Endodermal cell (in vitro differentiated cells): ENCODE results near the gene QSOX1. TPM values are rescaled to one million over a fixed set of nuclear protein-coding genes. Genes with fewer than 3 reads are reported as not detected.

ENCODE experiments used
- DNase-seq: peaks from one replicate; pipeline ENCODE4 v3.0.0-alpha.2; 2017
- H3K27ac ChIP-seq: 2 replicates; pipeline ENCODE4 v1.5.1; 2013; ENCODE audit warnings: mild to moderate bottlenecking, low read depth, low read length, moderate library complexity
- H3K27me3 ChIP-seq: 2 replicates; pipeline ENCODE4 v1.6.1; 2013; ENCODE audit warnings: mild to moderate bottlenecking, low read length, moderate library complexity; ENCODE audit not compliant: insufficient read depth, control insufficient read depth, poor library complexity, severe bottlenecking
- H3K36me3 ChIP-seq: 2 replicates; pipeline ENCODE4 v1.7.0; 2013; ENCODE audit warnings: mild to moderate bottlenecking, low read length, moderate library complexity; ENCODE audit not compliant: control insufficient read depth, insufficient read depth
- H3K4me1 ChIP-seq: one replicate; pipeline ENCODE4 v1.7.0; 2013; ENCODE audit warnings: low read length; ENCODE audit not compliant: control insufficient read depth, insufficient read depth
- H3K4me3 ChIP-seq: 2 replicates; pipeline ENCODE4 v1.5.1; 2013; ENCODE audit warnings: mild to moderate bottlenecking, low read length, moderate library complexity
- H3K9ac ChIP-seq: 2 replicates; pipeline ENCODE4 v1.6.1; 2013; ENCODE audit warnings: mild to moderate bottlenecking, low read length, moderate library complexity; ENCODE audit not compliant: poor library complexity, severe bottlenecking; ENCODE audit errors: extremely low read depth
- H3K9me3 ChIP-seq: 2 replicates; pipeline ENCODE4 v1.6.1; 2013; ENCODE audit warnings: mild to moderate bottlenecking, low read length, moderate library complexity; ENCODE audit not compliant: control insufficient read depth
- H3K27ac Mint-ChIP-seq: 2 replicates; pipeline ENCODE4 v1.8.0; 2020; ENCODE audit warnings: mixed read lengths
- H3K27me3 Mint-ChIP-seq: 2 replicates; pipeline ENCODE4 v1.8.0; 2021; ENCODE audit warnings: mild to moderate bottlenecking, mixed read lengths; ENCODE audit not compliant: insufficient read depth
- H3K36me3 Mint-ChIP-seq: 2 replicates; pipeline ENCODE4 v1.8.0; 2020; ENCODE audit warnings: low read depth, mixed read lengths
- H3K4me1 Mint-ChIP-seq: 2 replicates; pipeline ENCODE4 v1.8.0; 2020; ENCODE audit warnings: mixed read lengths
- H3K4me3 Mint-ChIP-seq: 2 replicates; pipeline ENCODE4 v1.8.0; 2020; ENCODE audit warnings: mild to moderate bottlenecking, moderate library complexity, mixed read lengths
- H3K9me3 Mint-ChIP-seq: 2 replicates; pipeline ENCODE4 v1.8.0; 2020; ENCODE audit warnings: mild to moderate bottlenecking, mixed read lengths
- WGBS, 2 experiments: methylation state at CpG; one replicate each; pipeline versions ENCODE4 v1.1.5 to v1.1.7; 2013; ENCODE audit warnings: missing lambda C conversion rate in 2 of 2, mixed read lengths in 1 of 2; ENCODE audit not compliant: insufficient coverage in 1 of 2, insufficient read length in 1 of 2; 5-methylcytosine and 5-hydroxymethylcytosine counted together
- total RNA-seq, 2 donors: library from RNA; stranded (reverse); fragmentation: NEBNext Ultra II Directional in 1 of 2; extraction: Animal tissue kit (Norgen Biotek cat#: 25700) in 1 of 2; gene quantifications; 2 replicates in 1 of 2; 3 replicates in 1 of 2; pipeline ENCODE4 v1.2.1, GENCODE V29; 2021
- TF ChIP-seq, protein P1 (sequence below): fragments of 200-600 bp; sonication (generic); conservative IDR thresholded peaks from 2 replicates; pipeline ENCODE4 v1.5.0; 2021; ENCODE audit warnings: antibody characterized with exemption, mild to moderate bottlenecking

Gene QSOX1
- total RNA-seq, 2 donors from 2014 or later: 77.9 to 116 TPM

DNA sequence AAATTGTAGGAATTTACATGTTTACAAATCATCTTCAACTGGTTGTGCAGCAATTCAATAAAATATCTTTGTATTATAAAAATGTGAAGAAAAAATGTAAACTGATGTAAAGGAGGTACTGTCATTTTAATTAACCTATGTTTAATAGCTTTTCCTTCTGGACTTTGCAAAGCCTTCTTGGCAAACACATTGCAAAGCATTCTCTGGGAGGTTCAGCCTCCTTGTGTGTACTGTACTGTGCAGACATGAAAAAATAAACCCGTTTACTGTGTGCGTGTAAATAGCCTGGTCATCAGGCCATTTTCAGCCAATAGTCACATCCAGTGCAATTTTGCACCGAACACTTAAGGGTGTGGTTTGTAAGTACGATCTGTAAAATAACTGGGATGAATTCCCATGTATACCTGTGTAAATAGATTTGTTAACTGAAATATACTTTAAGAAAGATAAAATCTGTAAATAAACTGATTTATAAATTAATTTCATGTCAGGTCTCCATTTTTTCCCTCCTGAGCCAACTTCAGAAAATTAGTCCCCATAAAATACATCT is 40.2 kb upstream of the QSOX1 start:
- Histone ChIP-seq H3K9me3 (no peaks in the 10 kb centered on the region), H3K36me3 (peaks cover 38% of the 10 kb centered on the region), H3K27ac (no peak overlapping the region), H3K27me3 (no peaks in the 10 kb centered on the region), H3K4me3 (no peak overlapping the region), H3K4me1 (no peaks in the 10 kb centered on the region), H3K9ac (no peak overlapping the region)
- Mint-ChIP-seq H3K36me3 (peaks cover 18% of the 10 kb centered on the region), H3K27ac (no peak overlapping the region), H3K9me3 (no peaks in the 10 kb centered on the region), H3K4me1 (no peaks in the 10 kb centered on the region), H3K4me3 (no peak overlapping the region), H3K27me3 (no peaks in the 10 kb centered on the region)
- TF ChIP-seq, protein P1, sequence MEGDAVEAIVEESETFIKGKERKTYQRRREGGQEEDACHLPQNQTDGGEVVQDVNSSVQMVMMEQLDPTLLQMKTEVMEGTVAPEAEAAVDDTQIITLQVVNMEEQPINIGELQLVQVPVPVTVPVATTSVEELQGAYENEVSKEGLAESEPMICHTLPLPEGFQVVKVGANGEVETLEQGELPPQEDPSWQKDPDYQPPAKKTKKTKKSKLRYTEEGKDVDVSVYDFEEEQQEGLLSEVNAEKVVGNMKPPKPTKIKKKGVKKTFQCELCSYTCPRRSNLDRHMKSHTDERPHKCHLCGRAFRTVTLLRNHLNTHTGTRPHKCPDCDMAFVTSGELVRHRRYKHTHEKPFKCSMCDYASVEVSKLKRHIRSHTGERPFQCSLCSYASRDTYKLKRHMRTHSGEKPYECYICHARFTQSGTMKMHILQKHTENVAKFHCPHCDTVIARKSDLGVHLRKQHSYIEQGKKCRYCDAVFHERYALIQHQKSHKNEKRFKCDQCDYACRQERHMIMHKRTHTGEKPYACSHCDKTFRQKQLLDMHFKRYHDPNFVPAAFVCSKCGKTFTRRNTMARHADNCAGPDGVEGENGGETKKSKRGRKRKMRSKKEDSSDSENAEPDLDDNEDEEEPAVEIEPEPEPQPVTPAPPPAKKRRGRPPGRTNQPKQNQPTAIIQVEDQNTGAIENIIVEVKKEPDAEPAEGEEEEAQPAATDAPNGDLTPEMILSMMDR: no peak
- whole genome bisulfite sequencing, 2 experiments: 97 to 98% methylated on average over 3 to 4 of the region's 4 CpGs
- DNase-seq: no peak

DNA sequence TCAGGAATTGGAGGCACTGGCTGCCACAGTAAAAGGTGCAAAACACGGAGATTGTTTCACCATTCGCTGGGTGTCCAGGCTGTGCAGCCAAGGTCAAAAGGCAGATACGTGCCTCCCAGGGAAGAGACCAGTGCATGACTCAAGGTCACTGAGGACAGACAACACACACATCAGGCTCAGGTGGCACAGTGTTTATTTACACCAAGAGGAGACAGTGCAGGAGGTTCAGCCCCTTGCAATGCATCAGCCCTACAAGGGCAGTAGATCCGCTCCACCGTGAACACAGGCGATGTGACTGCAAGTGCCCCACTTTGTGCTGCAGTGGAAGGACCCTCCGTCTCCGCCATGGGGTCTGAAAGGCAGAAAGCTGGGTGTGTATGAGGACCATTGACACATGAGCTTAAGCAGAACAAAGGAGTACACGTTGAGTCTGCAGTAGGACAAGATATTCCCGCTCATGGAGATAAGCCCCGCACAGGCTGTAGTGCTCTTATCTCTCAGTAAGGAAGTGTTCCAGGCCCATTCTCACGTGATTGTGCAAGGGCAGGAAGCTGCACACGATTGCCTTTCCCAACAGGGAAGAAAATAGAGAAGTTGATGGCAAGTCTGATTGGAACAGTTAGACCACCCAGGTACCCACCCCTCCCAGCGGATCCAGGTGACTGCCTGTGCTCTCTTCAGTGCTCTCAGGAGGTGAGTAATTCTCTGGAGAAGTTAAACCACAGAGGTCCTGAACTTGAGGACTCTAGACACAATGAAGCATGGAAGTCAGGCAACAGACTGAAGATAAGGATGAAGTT is 37.5 kb upstream of the QSOX1 start:
- TF ChIP-seq, protein P1: no peak
- no peaks in the 10 kb centered on the region for H3K9me3 ChIP-seq
- no peaks in the 10 kb centered on the region for H3K4me1 Mint-ChIP-seq
- no peaks in the 10 kb centered on the region for H3K4me1 ChIP-seq
- no peaks in the 10 kb centered on the region for H3K27me3 Mint-ChIP-seq
- H3K36me3 Mint-ChIP-seq: peaks cover 5% of the 10 kb centered on the region
- no peak overlapping the region for H3K27ac ChIP-seq
- no peak for DNase-seq
- no peaks in the 10 kb centered on the region for H3K27me3 ChIP-seq
- no peaks in the 10 kb centered on the region for H3K9me3 Mint-ChIP-seq
- no peak overlapping the region for H3K9ac ChIP-seq
- 89 to 92% methylated on average over 11 to 14 of the region's 14 CpGs for WGBS, 2 experiments
- peaks cover 14% of the 10 kb centered on the region for H3K36me3 ChIP-seq
- H3K4me3 Mint-ChIP-seq: no peak overlapping the region
- H3K4me3 ChIP-seq: no peak overlapping the region
- H3K27ac Mint-ChIP-seq: no peak overlapping the region

DNA sequence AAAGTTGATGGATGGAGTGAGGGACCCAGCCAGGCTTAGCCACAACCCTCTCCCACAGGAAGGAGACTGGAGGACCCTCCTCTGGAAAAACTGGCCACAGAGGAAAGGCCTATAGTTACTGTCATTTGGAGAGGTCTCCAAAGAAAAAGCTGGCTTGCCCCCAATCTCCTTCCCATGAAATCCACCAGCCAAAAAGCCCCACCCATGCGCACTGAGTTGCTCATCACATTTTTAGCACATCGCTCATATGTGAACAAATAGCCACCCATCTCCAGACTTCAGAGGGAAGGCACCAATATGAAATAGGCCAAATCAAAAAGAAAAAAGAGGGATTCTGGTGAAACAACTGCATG is 36.9 kb upstream of the QSOX1 start:
- no peaks in the 10 kb centered on the region for H3K9me3 Mint-ChIP-seq
- H3K4me1 Mint-ChIP-seq: no peaks in the 10 kb centered on the region
- H3K9me3 ChIP-seq: no peaks in the 10 kb centered on the region
- no peak overlapping the region for H3K9ac ChIP-seq
- TF ChIP-seq, protein P1: no peak
- no peak overlapping the region for H3K27ac ChIP-seq
- DNase-seq: no peak
- H3K27me3 ChIP-seq: no peaks in the 10 kb centered on the region
- peaks cover 8% of the 10 kb centered on the region for H3K36me3 ChIP-seq
- 98 to 100% methylated on average over 1 to 2 of the region's 2 CpGs for WGBS, 2 experiments
- H3K27ac Mint-ChIP-seq: no peak overlapping the region
- no peaks in the 10 kb centered on the region for H3K27me3 Mint-ChIP-seq
- H3K4me3 Mint-ChIP-seq: no peak overlapping the region
- no peaks in the 10 kb centered on the region for H3K4me1 ChIP-seq
- peaks cover under 1% of the 10 kb centered on the region for H3K36me3 Mint-ChIP-seq
- no peak overlapping the region for H3K4me3 ChIP-seq
